SIG-M5 treated with dmso at 0.1 percent for 504 hours (cell line): ENCODE measurements around the gene SPTLC3.

Experiments used
- DNase-seq: peaks from one replicate; lab custom pipeline; 2025; ENCODE audit not compliant: unreplicated experiment; lab: John Stamatoyannopoulos, UW

SPTLC3 gene

GRCh38 chr20:13174402-13174801 lies 165.6 kb downstream of the SPTLC3 start:
- DNase-seq, result no peak

GRCh38 chr20:13180986-13181889 lies 172.5 kb downstream of the SPTLC3 start:
- no peak for DNase-seq

- DNase-seq, result no peak
Measured at GRCh38 chr20:13183005-13183404, 174.2 kb downstream of the SPTLC3 start.

DNA sequence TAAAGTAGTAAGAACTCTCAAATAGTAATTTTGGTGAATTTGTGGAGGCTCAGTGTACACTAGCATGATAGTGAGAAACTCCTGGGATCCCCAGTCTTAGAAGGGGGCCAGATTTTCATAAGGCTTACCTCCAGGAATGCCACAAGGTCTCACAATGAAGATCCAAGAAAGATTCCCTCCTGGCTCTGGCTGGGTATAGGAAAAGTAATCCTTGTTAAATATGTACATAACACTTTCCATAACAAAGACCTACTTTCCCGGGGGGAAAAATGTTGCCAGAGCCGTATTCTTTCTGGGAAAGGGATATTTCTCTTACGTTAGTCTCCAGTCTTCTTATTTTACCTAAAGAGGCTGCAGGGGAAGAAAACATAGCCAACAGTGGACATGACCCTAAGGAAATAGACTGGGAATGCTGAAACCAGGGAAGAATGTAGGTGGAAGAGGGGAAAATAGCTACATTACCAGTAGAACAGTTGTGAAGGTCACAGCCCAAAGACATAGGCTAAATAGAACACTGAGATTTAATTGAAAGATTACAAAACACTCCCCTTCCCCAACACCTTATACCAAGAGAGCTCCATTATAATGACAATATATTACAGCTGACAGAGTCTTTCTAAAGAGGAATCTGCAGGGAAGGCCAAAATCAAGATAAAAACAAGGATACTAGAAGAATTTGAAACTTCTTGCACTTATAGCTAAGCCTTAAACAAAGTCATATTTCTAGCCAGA lies 177.4 kb downstream of the SPTLC3 start:
- no peak for DNase-seq

DNA sequence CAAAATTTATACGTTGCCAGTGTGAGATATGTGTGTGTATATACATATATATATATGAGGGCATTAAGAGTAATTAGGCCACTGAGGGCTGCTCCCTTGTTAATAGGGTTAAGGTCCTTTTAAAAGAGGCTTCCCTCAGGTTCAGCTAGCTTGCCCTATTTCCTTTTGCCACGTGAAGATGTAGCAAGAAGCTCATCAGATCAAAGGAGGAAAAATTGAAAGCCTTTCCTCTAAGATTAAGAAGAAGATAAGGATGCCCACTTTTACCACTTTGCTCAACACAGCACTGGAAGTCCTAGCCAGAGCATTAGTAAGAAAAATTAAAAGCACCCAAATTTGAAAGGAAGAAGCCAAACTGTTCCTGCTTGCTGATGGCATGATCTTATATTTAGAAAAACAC lies 179.1 kb downstream of the SPTLC3 start:
- no peak for DNase-seq

- DNase-seq, result no peak
Measured at GRCh38 chr20:13199279-13199678, 190.5 kb downstream of the SPTLC3 start.

DNA sequence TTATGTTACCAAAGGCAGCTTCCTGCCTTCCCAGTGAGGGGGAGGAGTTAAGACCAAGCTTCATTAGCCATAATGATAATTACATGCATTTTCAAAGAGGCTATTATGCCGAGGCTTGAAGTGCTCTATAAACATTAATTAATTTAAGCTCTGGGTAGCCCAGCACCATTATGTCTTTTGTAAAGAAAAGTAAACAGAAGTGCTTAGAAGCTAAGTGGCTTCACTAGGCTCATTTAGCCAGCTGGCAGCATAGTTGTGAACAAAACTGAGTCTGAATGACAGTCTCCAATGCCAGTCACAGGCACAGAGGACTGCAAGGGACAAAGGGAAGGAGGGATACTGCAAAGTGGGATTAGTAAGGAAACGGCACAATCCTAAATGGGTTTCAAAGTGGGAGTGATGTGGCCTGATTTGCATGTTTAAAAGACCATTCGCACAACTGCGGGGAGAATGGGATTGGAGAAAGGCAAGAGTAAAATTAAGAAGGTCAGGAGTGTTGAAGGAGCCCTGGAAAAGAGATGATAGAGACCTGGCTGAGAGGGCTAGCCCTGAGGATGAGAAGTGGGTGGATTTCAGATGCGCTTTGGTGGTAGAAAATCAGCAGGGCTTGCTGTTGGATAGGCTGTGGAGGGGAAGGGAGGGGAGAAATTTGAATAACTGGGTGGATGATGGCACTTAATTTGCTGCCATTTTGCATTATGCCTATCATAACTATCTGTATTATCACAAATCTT lies 192.2 kb downstream of the SPTLC3 start:
- no peak for DNase-seq

- DNase-seq, result no peak
Measured at GRCh38 chr20:13202565-13202964, 193.8 kb downstream of the SPTLC3 start.

- DNase-seq, result no peak
Measured at GRCh38 chr20:13205425-13205824, 196.7 kb downstream of the SPTLC3 start.

GRCh38 chr20:13205848-13206434 lies 197.2 kb downstream of the SPTLC3 start:
- DNase-seq, result no peak

GRCh38 chr20:13207016-13207415 lies 198.2 kb downstream of the SPTLC3 start:
- DNase-seq, result no peak

GRCh38 chr20:13211956-13212618 lies 203.3 kb downstream of the SPTLC3 start:
- DNase-seq, result no peak

DNA sequence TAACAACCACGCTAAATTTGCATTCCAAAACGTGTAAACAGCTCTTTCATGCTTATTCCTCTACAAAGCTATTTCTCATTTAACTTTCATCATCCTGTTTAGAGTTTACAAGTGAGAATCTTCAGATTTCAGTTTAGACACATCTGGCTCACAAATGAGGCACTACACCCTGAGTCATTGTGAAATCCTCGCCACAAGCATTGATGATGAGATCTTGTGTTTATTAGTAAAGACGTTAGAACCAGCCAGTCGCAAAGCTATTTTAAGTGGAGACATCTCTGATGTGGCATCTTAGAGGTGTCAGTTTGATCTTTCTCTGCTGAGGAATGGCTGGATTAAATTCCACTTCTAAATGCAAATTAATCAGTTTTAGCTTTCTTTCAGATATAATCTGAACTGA lies 204.0 kb downstream of the SPTLC3 start:
- DNase-seq, result no peak

GRCh38 chr20:13213335-13213734 lies 204.6 kb downstream of the SPTLC3 start:
- no peak for DNase-seq

GRCh38 chr20:13216533-13216932 lies 207.8 kb downstream of the SPTLC3 start:
- DNase-seq, result no peak
